Measurements from ENCODE around the gene RASSF1.
A peak's percentile ranks its signal among the peaks of the same experiment; 100 is the strongest.

The RASSF1 gene

GRCh38 chr3:50300681-50301254 is 39.9 kb downstream of the RASSF1 start:
- H3K9me3 ChIP-seq (ENCODE audit: control insufficient read depth, insufficient read depth, low read length): no peaks in the 10 kb centered on the region
- no peak overlapping the region for H3K4me3 ChIP-seq (ENCODE audit: low read length)
- WGBS (ENCODE audit: insufficient coverage, insufficient read length): no CpG with 5 or more reads among the region's 6 CpGs
- DNase-seq (ENCODE audit: low read depth, low spot score): no peak
- H3K27ac ChIP-seq (ENCODE audit: low read length): no peak overlapping the region
- H3K4me1 ChIP-seq (ENCODE audit: control insufficient read depth, insufficient read depth, low read length): no peaks in the 10 kb centered on the region
- H3K36me3 ChIP-seq (ENCODE audit: control insufficient read depth, insufficient read depth, low read length): no peaks in the 10 kb centered on the region
- H3K27me3 ChIP-seq (ENCODE audit: control insufficient read depth, insufficient read depth, low read length): no peaks in the 10 kb centered on the region

- no CpG with 5 or more reads among the region's 12 CpGs for WGBS (ENCODE audit: insufficient coverage, insufficient read length)
- Histone ChIP-seq H3K9me3 (ENCODE audit: control insufficient read depth, insufficient read depth, low read length) (no peaks in the 10 kb centered on the region), H3K27ac (ENCODE audit: low read length) (no peak overlapping the region), H3K27me3 (ENCODE audit: control insufficient read depth, insufficient read depth, low read length) (no peaks in the 10 kb centered on the region), H3K4me1 (ENCODE audit: control insufficient read depth, insufficient read depth, low read length) (no peaks in the 10 kb centered on the region), H3K4me3 (ENCODE audit: low read length) (no peak overlapping the region; the same call in 1 of the 2 replicates), H3K36me3 (ENCODE audit: control insufficient read depth, insufficient read depth, low read length) (no peaks in the 10 kb centered on the region)
- no peak for DNase-seq (ENCODE audit: low read depth, low spot score)
Observed at GRCh38 chr3:50299929-50300680, 40.5 kb downstream of the RASSF1 start.

- DNase-seq (ENCODE audit: low read depth, low spot score): no peak
- H3K4me1 ChIP-seq (ENCODE audit: control insufficient read depth, insufficient read depth, low read length): no peaks in the 10 kb centered on the region
- no peak overlapping the region for H3K27ac ChIP-seq (ENCODE audit: low read length)
- no peak overlapping the region; the same call in 1 of the 2 replicates for H3K4me3 ChIP-seq (ENCODE audit: low read length)
- no CpG with 5 or more reads among the region's 12 CpGs for WGBS (ENCODE audit: insufficient coverage, insufficient read length)
- H3K9me3 ChIP-seq (ENCODE audit: control insufficient read depth, insufficient read depth, low read length): no peaks in the 10 kb centered on the region
- H3K36me3 ChIP-seq (ENCODE audit: control insufficient read depth, insufficient read depth, low read length): no peaks in the 10 kb centered on the region
- H3K27me3 ChIP-seq (ENCODE audit: control insufficient read depth, insufficient read depth, low read length): no peaks in the 10 kb centered on the region
Observed at GRCh38 chr3:50299638-50299928, 41.1 kb downstream of the RASSF1 start.

GRCh38 chr3:50298836-50299637 is 41.6 kb downstream of the RASSF1 start, which contains the start of the genes HYAL3 and NAA80:
TSS of gene HYAL3 (minus strand) at chr3:50299405. CDS start at chr3:50295602, 3,803 bp downstream.
TSS of gene NAA80 (minus strand) at chr3:50299405. CDS start at chr3:50297463, 1,942 bp downstream.
- Histone ChIP-seq H3K4me3 (ENCODE audit: low read length) (peak within 1 kb of the TSS; percentile 78), H3K27ac (ENCODE audit: low read length) (no peak within 1 kb of the TSS), H3K4me1 (ENCODE audit: control insufficient read depth, insufficient read depth, low read length) (no peaks in the 10 kb centered on the region), H3K36me3 (ENCODE audit: control insufficient read depth, insufficient read depth, low read length) (no peaks in the 10 kb centered on the region), H3K9me3 (ENCODE audit: control insufficient read depth, insufficient read depth, low read length) (no peaks in the 10 kb centered on the region), H3K27me3 (ENCODE audit: control insufficient read depth, insufficient read depth, low read length) (no peaks in the 10 kb centered on the region)
- WGBS (ENCODE audit: insufficient coverage, insufficient read length): no CpG with 5 or more reads among the region's 61 CpGs
- DNase-seq (ENCODE audit: low read depth, low spot score): no peak

- H3K27me3 ChIP-seq (ENCODE audit: control insufficient read depth, insufficient read depth, low read length): no peaks in the 10 kb centered on the region
- H3K36me3 ChIP-seq (ENCODE audit: control insufficient read depth, insufficient read depth, low read length): no peaks in the 10 kb centered on the region
- WGBS (ENCODE audit: insufficient coverage, insufficient read length): no CpG with 5 or more reads among the region's 9 CpGs
- H3K4me1 ChIP-seq (ENCODE audit: control insufficient read depth, insufficient read depth, low read length): no peaks in the 10 kb centered on the region
- no peak overlapping the region for H3K27ac ChIP-seq (ENCODE audit: low read length)
- H3K9me3 ChIP-seq (ENCODE audit: control insufficient read depth, insufficient read depth, low read length): no peaks in the 10 kb centered on the region
- no peak for DNase-seq (ENCODE audit: low read depth, low spot score)
- peak overlapping the region; percentile 78; the same call in 1 of the 2 replicates for H3K4me3 ChIP-seq (ENCODE audit: low read length)
Observed at GRCh38 chr3:50297896-50298725, 42.5 kb downstream of the RASSF1 start.

GRCh38 chr3:50297384-50297775 is 43.3 kb downstream of the RASSF1 start:
- H3K27ac ChIP-seq (ENCODE audit: low read length): no peak overlapping the region
- H3K4me1 ChIP-seq (ENCODE audit: control insufficient read depth, insufficient read depth, low read length): peaks cover 1% of the 10 kb centered on the region; the same call in 1 of the 2 replicates
- no peaks in the 10 kb centered on the region for H3K36me3 ChIP-seq (ENCODE audit: control insufficient read depth, insufficient read depth, low read length)
- DNase-seq (ENCODE audit: low read depth, low spot score): no peak
- no peaks in the 10 kb centered on the region for H3K27me3 ChIP-seq (ENCODE audit: control insufficient read depth, insufficient read depth, low read length)
- WGBS (ENCODE audit: insufficient coverage, insufficient read length): no CpG with 5 or more reads among the region's 2 CpGs
- H3K4me3 ChIP-seq (ENCODE audit: low read length): no peak overlapping the region
- H3K9me3 ChIP-seq (ENCODE audit: control insufficient read depth, insufficient read depth, low read length): no peaks in the 10 kb centered on the region

- H3K4me3 ChIP-seq (ENCODE audit: low read length): no peak overlapping the region
- no peaks in the 10 kb centered on the region for H3K9me3 ChIP-seq (ENCODE audit: control insufficient read depth, insufficient read depth, low read length)
- no peaks in the 10 kb centered on the region for H3K36me3 ChIP-seq (ENCODE audit: control insufficient read depth, insufficient read depth, low read length)
- no CpG with 5 or more reads among the region's 18 CpGs for WGBS (ENCODE audit: insufficient coverage, insufficient read length)
- H3K27ac ChIP-seq (ENCODE audit: low read length): no peak overlapping the region
- H3K4me1 ChIP-seq (ENCODE audit: control insufficient read depth, insufficient read depth, low read length): peaks cover 1% of the 10 kb centered on the region; the same call in 1 of the 2 replicates
- no peaks in the 10 kb centered on the region for H3K27me3 ChIP-seq (ENCODE audit: control insufficient read depth, insufficient read depth, low read length)
- DNase-seq (ENCODE audit: low read depth, low spot score): no peak
Observed at GRCh38 chr3:50296721-50297383, 43.8 kb downstream of the RASSF1 start.

GRCh38 chr3:50295553-50296431 is 44.8 kb downstream of the RASSF1 start:
- no peak overlapping the region for H3K27ac ChIP-seq (ENCODE audit: low read length)

More at GRCh38 chr3:50295553-50296431, 44.8 kb downstream of the RASSF1 start:
- no peaks in the 10 kb centered on the region for H3K9me3 ChIP-seq (ENCODE audit: control insufficient read depth, insufficient read depth, low read length)
- no peaks in the 10 kb centered on the region; the same call in 1 of the 2 replicates for H3K36me3 ChIP-seq (ENCODE audit: control insufficient read depth, insufficient read depth, low read length)
- H3K27me3 ChIP-seq (ENCODE audit: control insufficient read depth, insufficient read depth, low read length): no peaks in the 10 kb centered on the region
- H3K4me1 ChIP-seq (ENCODE audit: control insufficient read depth, insufficient read depth, low read length): peaks cover 1% of the 10 kb centered on the region; the same call in 1 of the 2 replicates
- DNase-seq (ENCODE audit: low read depth, low spot score): no peak
- no peak overlapping the region for H3K4me3 ChIP-seq (ENCODE audit: low read length)
- no CpG with 5 or more reads among the region's 8 CpGs for WGBS (ENCODE audit: insufficient coverage, insufficient read length)

Data from iPS DF 6.9 (cell line).